Measurements from ENCODE around the gene NEU1.
"Not testable (repeated sequence)": the region's sequence is repeated elsewhere in the genome, so short reads cannot be mapped to it uniquely, and the experiment has no call there.

NEU1 gene

GRCh38 chr6:31871046-31871659, 8.5 kb upstream of the NEU1 start:
- DNase-seq, result no peak

DNA sequence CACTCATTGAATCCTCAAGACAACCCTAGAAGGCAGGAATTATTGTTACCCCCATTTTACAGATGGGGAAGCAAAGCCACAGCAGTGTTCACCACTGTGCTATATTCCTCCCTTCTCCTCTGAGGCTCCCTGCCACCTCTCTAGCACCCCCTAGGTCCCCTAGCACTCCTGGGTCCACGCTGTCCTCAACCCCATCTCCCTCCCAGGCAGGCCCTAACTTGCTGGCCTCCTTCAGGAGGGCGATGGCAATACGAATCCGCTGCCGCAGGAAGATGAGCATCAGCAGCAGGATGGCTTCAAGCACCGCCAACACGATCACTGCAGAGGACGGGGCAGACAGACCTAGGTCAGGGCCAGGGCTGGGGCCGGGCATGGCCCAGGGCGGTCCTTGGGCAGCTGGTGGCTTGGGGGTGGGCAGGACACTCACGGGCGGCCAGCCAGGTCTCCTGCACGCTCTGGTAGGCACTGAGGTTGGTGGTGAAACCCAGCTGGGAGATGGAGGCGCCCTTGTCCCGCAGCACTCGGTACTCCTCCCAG, 7.8 kb upstream of the NEU1 start:
- DNase-seq, result no peak

DNA sequence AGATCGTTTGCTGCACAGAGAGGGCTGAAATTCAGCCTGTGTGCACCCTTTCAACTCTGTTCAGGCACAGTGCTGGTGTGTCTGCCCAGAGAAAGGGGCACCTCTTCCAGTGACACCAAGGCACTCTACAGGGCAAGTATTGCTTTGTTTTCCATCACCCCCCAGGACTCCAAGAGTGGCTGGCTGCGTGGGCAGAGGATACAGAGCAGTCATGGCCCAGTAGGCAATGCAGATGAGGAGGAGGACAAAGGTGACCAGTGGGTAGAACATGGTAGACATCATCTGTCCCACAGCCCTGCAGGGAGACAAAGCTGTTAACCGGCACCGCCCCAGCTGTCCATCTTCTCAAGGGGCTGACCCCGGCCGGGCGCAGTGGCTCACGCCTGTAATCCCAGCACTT, 6.7 kb upstream of the NEU1 start:
- no peak for DNase-seq

GRCh38 chr6:31868658-31868971, 6.0 kb upstream of the NEU1 start:
- not testable (repeated sequence) for DNase-seq

DNA sequence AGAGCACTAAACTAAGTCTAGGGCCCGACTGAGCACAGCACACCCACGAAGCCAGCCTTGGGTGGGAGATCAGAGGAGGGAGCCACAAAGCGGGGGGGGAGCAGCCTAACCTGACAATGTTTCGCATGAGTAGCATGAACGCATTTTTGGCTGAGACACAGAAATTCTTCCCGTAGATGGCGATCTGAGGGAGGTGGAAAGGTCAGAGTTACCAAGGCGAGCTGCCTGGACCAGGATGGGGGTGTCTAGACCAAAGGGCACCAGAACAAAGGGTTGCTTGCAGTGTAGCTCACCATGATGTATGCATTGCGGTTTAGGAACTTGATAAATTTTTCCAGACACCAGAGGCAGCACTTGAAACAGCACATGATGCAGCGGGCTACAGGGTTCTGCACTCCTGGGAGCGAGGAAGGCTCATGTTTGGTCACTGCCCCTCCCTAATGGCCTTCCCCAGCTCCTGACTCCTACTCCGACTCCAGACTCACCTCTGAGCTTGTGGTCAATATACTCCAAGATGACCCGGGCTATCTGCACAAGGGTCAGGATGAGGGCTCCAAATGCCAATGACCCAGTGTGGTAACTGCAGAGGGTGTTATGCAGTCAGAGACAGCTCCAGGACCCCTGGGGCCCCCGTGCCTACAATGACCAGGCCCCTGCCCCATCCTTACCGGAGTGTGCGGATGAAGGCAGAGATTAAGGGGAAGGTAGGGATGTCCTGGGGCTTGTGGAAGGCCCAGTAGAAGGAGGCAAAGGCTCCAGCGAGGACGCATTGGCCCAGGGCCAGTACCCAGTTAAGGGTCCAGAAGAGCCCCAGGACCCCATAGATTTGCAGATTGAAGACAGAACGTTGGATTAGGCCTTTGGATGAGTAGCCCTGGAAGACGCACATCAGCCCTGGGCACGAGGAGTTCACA, 2.8 kb upstream of the NEU1 start:
- no peak for DNase-seq

DNA sequence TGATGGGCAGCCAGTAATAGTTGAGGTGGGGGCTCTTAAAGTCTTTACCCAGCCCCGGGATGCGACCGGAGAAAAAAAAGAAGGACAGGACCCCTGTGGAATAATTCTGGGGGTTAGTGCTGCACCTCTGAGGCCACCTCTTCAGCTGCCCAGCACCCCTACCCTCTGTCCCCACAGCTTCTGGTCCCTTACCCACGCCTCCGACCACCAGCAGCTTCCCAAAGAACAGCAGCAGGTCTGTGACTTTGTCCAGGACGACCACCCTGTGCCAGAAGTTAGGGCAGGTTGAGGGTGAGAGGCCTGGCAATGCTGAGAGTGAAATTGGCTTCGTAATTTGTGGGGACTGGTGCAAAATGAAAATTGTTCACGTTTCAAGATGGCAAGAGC, 2.2 kb upstream of the NEU1 start:
- no peak for DNase-seq

- DNase-seq, result not testable (repeated sequence)
These were observed 1.5 kb upstream of the NEU1 start for GRCh38 chr6:31864123-31864562.

DNA sequence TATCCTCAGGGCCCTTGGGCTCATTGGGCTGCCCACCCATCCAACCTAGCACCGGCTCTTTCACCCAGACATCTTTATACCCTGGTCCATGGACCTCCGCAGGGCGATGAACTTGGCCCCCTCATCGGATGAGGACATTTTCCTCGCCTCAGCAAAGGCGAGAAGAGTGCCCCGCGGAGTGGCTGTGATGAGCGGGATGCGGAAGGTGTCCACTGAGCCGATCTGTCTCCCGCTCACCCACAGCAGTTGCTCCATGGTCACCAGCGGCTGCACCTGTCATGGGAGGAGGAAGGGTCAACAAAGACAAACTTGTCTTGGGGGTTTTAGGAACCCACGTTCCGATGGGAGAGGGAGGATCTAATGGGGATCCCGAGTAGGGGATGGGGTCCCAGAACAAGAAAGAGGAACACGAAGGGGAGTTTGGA, 690 bp downstream of the NEU1 start:
- no peak for DNase-seq

DNA sequence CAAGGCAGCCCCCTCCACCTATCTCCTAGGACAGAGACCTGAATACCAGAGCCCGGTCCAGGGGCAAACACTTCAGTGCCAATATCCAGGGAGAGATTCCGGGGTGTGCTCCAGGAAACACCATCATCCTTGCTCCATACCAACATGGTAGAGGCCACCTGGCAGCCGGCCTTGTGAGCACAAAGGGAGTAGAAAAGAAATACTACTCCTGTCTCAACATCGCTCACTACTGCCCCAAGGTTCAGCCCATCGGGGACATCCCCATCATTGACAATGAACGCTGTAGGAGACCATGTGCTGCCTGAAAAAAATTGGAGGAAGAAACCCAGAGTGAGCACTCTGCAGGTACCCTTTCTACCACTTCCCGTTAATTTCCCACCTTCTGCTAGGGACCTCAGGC, 1.5 kb downstream of the NEU1 start:
- no peak for DNase-seq

DNA sequence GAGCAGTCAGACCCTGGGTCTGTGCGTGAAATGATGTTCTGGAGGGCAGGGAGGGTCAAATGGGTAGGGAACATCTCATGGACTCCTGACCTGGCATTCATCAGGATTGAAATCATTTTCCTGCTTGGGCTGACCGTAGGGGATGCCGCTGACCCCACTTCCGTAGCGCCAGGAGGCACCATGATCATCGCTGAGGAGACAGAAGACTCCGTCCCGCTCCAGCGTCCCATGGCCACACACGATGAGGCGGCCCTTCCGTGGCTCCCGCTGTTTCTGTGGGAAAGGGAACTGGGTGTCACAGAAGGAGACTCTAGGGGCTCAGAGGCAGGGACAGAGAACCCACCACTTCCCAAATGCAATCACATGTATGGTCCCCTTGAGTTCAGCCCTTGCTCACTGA, 2.3 kb downstream of the NEU1 start:
- no peak for DNase-seq

- DNase-seq, result no peak
These were observed 2.7 kb downstream of the NEU1 start for GRCh38 chr6:31859923-31860322.

- DNase-seq, result no peak
These were observed 3.9 kb downstream of the NEU1 start for GRCh38 chr6:31858707-31859106.

DNA sequence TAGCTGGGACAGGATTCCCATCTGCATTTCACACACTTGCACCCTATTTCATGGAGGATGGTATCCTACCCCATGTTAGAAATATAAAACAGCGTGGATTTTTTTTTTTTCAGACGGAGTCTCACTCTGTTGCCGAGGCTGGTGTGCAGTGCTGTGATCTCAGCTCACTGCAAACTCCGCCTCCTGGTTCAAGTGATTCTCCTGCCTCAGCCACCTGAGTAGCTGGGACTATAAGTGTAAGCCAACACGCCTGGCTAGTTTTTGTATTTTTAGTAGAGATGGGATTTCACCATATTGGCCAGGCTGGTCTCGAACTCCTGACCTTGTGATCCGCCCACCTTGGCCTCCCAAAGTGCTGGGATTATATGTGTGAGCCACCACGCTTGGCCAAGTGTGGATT, 4.8 kb downstream of the NEU1 start:
- not testable (repeated sequence) for DNase-seq

DNA sequence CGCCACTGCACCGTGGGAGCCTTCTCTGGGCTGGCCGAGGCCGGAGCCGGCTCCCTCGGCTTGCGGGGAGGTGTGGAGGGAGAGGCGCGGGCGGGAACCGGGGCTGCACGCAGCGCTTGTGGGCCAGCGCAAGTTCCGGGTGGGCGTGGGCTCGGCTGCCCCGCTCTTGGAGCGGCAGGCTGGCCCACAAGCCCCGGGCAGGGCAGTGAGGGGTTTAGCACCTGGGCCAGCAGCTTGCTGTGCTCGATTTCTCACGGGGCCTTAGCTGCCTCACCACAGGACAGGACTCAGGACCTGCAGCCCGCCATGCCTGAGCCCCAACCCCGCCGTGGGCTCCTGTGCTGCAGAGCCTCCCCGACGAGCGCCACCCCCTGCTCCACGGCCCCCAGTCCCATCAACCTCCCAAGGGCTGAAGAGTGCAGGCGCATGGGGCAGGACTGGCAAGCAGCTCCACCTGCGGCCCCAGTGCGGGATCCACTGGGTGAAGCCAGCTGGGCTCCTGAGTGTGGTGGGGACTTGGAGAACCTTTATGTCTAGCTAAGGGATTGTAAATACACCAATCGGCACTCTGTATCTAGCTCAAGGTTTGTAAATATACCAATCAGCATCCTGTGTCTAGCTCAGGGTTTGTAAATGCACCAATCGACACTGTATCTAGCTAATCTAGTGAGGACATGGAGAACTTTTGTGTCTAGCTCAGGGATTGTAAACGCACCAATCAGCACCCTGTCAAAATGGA, 10.5 kb downstream of the NEU1 start:
- not testable (repeated sequence) for DNase-seq

DNA sequence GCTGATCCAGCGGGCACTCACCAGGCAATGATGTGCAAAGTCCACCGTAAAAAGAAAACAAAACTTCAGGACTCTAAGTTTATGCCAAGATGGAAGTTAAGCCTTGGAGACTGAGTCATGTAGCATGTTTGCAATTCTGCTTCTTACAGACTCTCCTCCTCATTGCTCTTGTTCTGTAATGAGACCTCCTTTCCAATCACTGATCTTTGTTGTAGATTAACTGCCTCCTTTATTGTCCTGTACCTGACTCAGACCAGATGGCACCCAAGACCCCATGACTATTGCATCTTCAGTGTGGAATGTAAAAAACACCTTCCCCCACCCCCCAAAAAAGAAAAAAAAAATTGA, 11.2 kb downstream of the NEU1 start:
- no peak for DNase-seq

DNA sequence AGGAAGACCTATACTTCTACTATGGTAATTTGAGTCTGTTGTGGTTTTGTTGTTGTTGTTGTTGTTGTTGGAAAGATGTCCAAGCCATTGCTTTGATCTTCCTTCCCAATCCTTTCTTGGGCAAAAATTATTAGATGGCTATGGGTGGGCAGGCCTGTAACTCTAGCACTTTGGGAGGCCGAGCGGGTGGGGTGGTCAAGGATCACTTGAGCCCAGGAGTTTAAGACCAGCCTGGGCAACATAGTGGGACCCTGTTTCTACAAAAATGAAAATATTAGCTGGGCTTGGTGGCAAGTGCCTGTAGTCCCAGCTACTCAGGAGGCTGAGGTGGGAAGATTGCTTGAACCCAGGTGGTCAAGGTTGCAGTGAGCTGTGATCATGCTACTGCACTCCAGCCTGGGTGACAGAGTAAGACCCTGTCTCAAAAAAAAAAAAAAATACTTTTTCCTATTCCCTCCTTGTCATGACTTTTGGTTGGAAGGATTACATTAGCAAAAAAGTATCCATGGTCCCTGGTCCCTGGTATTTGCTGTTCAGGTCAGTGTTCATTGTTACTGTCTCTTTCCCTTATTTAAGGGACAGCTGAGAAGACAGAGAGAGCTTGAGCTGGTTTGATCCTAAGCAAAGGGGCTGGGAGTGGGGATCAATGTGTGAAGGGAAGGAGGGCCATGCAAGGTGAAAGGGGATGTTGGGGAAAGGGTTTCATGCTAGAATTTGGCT, 11.7 kb downstream of the NEU1 start:
- DNase-seq, result no peak

- DNase-seq, result no peak
These were observed 15.2 kb downstream of the NEU1 start for GRCh38 chr6:31847276-31847978.

DNA sequence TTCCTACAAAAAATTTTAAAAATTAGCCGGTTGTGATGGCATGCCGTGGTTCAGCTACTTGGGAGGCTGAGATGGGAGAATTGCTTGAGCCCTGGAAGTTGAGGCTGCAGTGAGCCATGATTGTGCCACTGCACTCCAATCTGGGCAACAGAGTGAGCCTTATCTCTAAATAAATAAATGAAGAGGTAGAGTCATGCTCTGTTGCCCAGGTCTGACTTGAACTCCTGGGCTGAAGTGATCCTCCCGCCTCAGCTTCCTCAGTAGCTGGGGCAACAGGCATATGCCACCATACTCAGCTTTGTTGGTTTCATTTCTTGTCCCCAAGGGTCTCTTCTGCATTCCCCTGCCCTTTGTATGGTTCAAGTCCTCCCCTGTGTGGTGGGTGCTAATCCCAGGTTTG, 18.1 kb downstream of the NEU1 start:
- no peak for DNase-seq

DNA sequence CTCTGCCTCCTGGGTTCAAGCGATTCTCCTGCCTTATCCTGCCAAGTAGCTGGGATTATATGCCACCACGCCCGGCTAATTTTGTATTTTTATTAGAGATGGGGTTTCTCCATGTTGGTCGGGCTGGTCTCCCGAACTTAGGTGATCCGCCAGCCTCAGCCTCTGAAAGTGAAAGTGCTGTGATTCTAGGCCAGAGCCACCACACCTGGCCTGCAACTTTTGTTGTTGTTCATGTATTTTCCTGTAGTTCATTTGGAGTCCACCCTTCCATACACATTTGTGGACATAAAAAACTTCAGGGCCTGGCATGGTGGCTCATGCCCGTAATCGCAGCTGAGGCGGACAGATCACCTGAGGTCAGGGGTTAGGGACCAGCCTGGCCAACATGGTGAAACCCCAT, 20.6 kb downstream of the NEU1 start:
- DNase-seq, result no peak

- DNase-seq, result not testable (repeated sequence)
These were observed 22.9 kb downstream of the NEU1 start for GRCh38 chr6:31839779-31840126.

- DNase-seq, result no peak
These were observed 23.7 kb downstream of the NEU1 start for GRCh38 chr6:31838968-31839367.

GRCh38 chr6:31838114-31838553, 24.5 kb downstream of the NEU1 start:
- DNase-seq, result not testable (repeated sequence)

Data from NCI-H2029 (cell line).